Mesodermal cell (in vitro differentiated cells): Measurements from ENCODE around the gene CNIH3.

Experiments used
- H3K27ac ChIP-seq: 2 replicates; pipeline ENCODE4 v1.7.0; 2013; ENCODE audit warnings: mild to moderate bottlenecking, low read depth, low read length, moderate library complexity; ENCODE audit not compliant: severe bottlenecking
- H3K36me3 ChIP-seq: 2 replicates; pipeline ENCODE4 v1.7.1; 2013; ENCODE audit warnings: mild to moderate bottlenecking, low read length, moderate library complexity; ENCODE audit not compliant: control insufficient read depth, insufficient read depth
- H3K4me1 ChIP-seq: one replicate; pipeline ENCODE4 v1.7.1; 2013; ENCODE audit warnings: mild to moderate bottlenecking, low read length; ENCODE audit not compliant: insufficient read depth, control insufficient read depth, poor library complexity, severe bottlenecking
- H3K4me3 ChIP-seq: 2 replicates; pipeline ENCODE4 v1.7.0; 2013; ENCODE audit warnings: low read length, control low read depth, mild to moderate bottlenecking; ENCODE audit not compliant: insufficient read depth, poor library complexity, severe bottlenecking; ENCODE audit errors: extremely low read depth
- H3K9me3 ChIP-seq: 2 replicates; pipeline ENCODE4 v1.7.1; 2013; ENCODE audit warnings: mild to moderate bottlenecking, low read length, moderate library complexity; ENCODE audit not compliant: control insufficient read depth
- WGBS, 2 experiments: methylation state at CpG; one replicate each; pipeline ENCODE4 v1.1.5; 2013; ENCODE audit warnings: missing lambda C conversion rate in 2 of 2; ENCODE audit not compliant: insufficient coverage in 2 of 2; 5-methylcytosine and 5-hydroxymethylcytosine counted together

The CNIH3 gene

DNA sequence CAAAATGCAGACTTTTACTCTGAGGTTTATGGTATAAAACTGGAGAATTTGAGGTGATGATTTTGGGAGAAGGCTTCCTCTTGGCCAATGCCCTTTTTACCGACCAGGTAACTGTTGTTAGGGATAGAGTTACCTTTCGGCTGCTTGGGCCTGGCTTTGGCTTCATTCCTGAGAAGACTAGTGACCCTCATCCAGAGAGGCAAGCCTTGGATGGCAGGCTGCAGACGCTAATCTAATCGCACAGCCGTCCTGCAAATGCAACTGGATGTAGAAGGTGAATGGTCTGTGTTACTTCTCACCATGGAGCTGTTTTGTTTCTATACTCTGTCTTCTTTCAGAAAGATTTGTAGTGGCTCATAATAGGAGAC lies 124.6 kb downstream of the CNIH3 start:
- peaks cover 6% of the 10 kb centered on the region for H3K4me1 ChIP-seq
- H3K9me3 ChIP-seq = no peaks in the 10 kb centered on the region
- no peak overlapping the region for H3K27ac ChIP-seq
- 92 to 100% methylated on average over 1 to 2 of the region's 5 CpGs for WGBS, 2 experiments
- H3K4me3 ChIP-seq = no peak overlapping the region
- peaks cover 25% of the 10 kb centered on the region for H3K36me3 ChIP-seq

DNA sequence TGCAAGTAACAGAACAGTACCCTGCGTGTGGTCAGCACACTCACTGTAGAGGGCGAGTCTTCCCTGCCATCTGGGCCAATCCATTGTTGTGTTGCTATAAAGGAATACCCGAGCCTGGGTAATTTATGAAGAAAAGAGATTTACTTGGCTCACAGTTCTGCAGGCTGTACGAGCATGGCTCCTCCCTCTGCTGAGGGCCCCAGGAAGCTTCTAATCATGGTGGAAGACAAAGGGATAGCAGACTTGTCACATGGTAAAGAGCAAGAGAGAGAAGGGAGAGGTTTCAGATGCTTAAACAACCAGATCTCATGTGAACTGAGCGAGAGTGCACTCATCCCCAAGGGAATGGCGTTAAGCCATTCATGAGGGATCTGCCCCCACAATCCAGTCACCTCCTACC lies 126.2 kb downstream of the CNIH3 start:
- Histone ChIP-seq H3K36me3 (peaks cover 25% of the 10 kb centered on the region), H3K4me1 (peaks cover under 1% of the 10 kb centered on the region), H3K9me3 (no peaks in the 10 kb centered on the region), H3K4me3 (no peak overlapping the region), H3K27ac (no peak overlapping the region)
- 93 to 97% methylated on average over 2 to 6 of the region's 6 CpGs for WGBS, 2 experiments

DNA sequence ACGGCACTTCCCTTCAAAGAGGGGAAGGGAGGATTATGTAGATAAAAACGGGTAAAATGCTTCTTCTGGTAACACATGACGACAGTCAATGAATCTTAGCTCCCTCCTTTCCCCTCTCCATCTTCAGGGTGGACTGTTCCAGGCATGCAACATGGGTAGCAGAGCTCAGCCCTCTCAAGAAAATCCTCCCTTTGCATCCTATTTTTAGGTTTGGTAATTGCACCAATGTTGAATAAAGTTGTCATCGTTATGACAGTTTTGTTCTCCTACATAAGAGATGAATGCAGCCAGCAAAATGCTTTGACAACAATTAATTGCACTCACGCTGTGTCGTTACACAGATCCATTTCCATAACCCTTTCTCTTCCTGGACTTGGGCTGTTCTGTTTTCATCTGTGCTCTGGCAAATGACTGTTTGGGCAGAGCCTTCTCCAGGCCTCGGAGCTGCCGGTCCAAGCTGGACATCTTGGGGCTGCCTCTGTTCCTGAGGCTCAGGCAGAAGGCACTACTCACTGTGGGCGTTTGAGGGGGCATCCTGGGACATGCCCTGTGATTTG lies 127.6 kb downstream of the CNIH3 start:
- H3K36me3 ChIP-seq = peaks cover 21% of the 10 kb centered on the region
- H3K4me3 ChIP-seq = no peak overlapping the region
- H3K9me3 ChIP-seq = no peaks in the 10 kb centered on the region
- no peak overlapping the region for H3K27ac ChIP-seq
- WGBS, 2 experiments = 94 to 96% methylated on average over 4 to 5 of the region's 9 CpGs
- no peaks in the 10 kb centered on the region for H3K4me1 ChIP-seq

DNA sequence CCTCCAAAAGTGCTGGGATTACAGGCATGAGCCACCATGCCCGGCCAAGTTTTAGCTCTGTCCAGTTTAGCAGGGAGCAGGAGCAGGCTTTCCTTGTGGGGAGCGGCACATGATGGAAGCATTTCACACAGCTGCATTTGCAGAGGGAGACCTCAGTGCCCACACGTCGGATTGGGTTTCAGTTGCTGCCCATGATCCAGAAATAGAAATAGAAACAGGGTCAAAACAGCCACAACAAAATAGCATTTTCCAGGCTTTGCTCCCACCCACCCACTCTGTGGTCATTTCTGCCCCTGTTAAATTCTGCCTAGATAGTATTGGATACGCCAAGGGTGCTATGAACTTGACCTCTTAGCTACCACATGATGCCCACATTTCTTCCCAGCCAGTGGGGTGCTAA lies 128.4 kb downstream of the CNIH3 start:
- no peaks in the 10 kb centered on the region for H3K4me1 ChIP-seq
- WGBS, 2 experiments = 90 to 94% methylated on average over 3 to 5 of the region's 5 CpGs
- H3K36me3 ChIP-seq = peaks cover 15% of the 10 kb centered on the region
- H3K4me3 ChIP-seq = no peak overlapping the region
- no peaks in the 10 kb centered on the region for H3K9me3 ChIP-seq
- H3K27ac ChIP-seq = no peak overlapping the region

DNA sequence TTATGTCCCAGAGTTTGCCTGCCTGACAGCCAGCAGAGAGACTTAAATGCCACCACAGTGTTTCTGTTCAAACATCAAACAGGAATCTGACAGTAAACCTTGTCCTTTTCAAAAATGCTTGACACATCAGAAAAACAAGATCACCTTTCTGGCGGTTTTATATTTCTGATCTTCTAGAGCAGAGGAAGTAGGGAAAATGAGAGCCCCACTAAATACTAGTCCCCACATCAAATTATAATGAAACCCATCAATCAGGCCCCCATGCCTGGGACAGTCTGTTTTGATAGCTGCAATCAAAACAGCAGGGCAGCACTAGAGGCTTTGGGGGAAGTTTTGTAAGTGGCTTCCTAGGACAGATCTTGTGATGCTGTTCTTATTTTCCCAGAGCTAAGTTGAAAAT lies 129.3 kb downstream of the CNIH3 start:
- no peaks in the 10 kb centered on the region for H3K4me1 ChIP-seq
- WGBS, 2 experiments = no CpG with 5 or more reads among the region's 1 CpG
- no peaks in the 10 kb centered on the region for H3K9me3 ChIP-seq
- peaks cover 12% of the 10 kb centered on the region for H3K36me3 ChIP-seq
- H3K4me3 ChIP-seq = no peak overlapping the region
- H3K27ac ChIP-seq = no peak overlapping the region

DNA sequence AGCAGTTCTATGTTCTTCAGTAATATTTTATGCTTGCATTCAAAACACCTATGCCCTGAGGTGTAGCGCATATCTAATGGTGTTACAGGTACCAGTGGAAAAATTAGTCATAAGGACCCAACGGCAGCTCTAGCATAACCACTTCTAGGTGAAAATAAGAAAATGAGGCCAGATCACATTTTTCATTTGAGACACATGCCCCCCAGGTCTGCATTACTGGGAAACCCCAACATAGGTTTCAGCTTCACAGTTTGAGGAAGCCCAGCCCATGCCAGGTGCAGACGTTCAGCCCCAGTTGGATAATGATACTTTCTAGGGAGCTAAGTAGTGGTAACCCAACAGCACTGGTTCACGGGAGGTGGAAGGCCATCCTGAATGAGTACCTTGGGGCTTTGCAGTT lies 129.8 kb downstream of the CNIH3 start:
- H3K4me1 ChIP-seq = no peaks in the 10 kb centered on the region
- H3K4me3 ChIP-seq = no peak overlapping the region
- H3K27ac ChIP-seq = no peak overlapping the region
- no peaks in the 10 kb centered on the region for H3K9me3 ChIP-seq
- peaks cover 9% of the 10 kb centered on the region for H3K36me3 ChIP-seq
- 96 to 100% methylated on average over 1 to 4 of the region's 4 CpGs for WGBS, 2 experiments

DNA sequence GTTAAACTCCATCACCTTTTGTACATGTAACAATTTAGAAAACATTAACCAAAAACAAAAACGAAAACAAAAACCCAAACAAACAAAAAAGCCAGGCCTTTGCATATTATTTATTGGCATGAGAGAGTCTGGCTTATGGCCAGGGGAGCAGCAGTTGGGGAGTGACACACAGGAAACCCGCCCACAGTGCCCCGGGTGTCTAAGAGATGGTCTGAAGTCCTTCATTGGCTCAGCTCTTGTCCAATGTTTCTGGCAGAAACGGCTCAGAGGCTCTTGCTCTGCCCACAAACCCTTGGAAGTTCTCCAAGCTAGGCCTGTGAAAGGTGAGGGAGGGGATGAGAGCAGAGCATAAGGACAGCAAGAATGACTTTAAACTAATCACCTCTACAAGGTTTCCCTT lies 131.5 kb downstream of the CNIH3 start:
- 79 to 88% methylated on average over 3 to 4 of the region's 4 CpGs for WGBS, 2 experiments
- H3K4me1 ChIP-seq = no peaks in the 10 kb centered on the region
- no peaks in the 10 kb centered on the region for H3K9me3 ChIP-seq
- H3K27ac ChIP-seq = no peak overlapping the region
- no peaks in the 10 kb centered on the region for H3K36me3 ChIP-seq
- no peak overlapping the region for H3K4me3 ChIP-seq

DNA sequence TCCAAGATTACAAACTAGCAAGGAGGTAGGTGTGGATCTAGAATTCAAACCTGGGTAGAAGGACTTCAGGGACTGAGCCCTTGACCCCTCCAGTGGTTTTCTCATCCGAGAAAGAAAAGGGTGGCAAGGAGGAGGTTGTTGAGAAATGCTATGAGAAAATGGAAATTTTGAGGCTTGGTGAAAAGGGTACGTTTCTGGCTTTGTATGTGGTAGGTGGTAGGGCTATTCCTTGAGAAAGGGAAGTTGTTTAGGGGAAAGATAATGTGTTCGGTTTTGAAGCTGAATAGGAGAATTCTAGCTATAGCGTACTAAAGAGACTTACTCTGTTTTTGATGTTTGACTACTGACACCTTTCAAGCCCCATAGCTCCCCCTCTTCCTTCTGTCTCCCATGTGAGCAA lies 133.8 kb downstream of the CNIH3 start:
- WGBS, 2 experiments = 93 to 100% methylated on average over 3 of the region's 4 CpGs

DNA sequence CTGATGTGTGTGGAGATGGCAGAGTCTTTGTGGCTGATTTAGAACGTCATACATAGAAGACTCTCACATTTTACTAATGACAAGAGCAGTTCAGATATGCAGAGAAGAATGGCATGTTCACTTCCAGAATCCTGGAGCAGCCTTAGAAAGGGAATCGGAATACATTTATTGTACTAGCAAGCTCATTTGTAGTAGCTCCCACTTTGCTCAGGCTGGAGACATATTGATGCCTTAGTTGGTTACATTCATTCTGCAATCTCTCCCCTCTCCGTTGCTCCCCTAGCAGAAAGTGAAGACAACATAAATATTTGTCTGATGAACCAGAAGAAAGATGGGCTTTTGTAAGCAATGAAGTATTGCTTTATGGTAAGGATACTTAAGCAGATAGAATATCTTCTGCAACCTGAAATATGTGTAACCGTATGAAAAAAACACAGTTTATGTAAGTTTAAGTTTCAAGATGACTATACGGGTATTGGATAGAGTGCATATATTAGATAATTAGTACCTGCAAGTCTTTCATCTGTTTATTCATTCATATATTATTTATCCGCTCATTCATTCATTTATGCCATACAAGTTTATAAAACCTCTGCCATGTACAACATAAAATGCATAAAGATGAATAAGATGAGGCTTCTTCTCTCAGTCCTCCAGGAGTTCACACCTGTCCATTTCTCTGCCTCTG lies 135.7 kb downstream of the CNIH3 start:
- Histone ChIP-seq H3K4me1 (no peaks in the 10 kb centered on the region), H3K27ac (no peak overlapping the region), H3K4me3 (no peak overlapping the region), H3K9me3 (no peaks in the 10 kb centered on the region), H3K36me3 (no peaks in the 10 kb centered on the region)
- 87 to 100% methylated on average over 1 to 3 of the region's 6 CpGs for WGBS, 2 experiments

More for the DNA sequence above, 133.8 kb downstream of the CNIH3 start:
- no peak overlapping the region for H3K4me3 ChIP-seq
- H3K27ac ChIP-seq = no peak overlapping the region
- no peaks in the 10 kb centered on the region for H3K9me3 ChIP-seq
- no peaks in the 10 kb centered on the region for H3K36me3 ChIP-seq
- no peaks in the 10 kb centered on the region for H3K4me1 ChIP-seq

DNA sequence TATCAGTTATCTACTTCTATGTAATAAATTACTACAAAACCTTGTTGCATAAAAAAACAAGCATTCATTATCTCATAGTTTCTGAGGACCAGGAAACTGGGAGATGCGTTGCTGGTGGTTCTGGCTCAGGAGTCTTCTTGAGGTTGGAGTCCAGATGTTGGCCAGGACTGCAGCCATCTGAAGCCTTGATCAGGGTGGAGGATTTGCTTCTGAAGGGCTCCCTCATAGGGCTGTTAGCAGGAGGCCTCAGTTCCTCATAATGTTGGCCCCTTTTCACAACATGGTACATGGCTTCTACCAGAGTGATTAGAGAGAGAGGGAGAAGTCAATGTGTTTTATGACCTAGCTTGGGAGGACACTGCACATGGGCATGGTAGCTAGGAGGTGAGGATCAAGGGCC lies 137.4 kb downstream of the CNIH3 start:
- WGBS, 2 experiments = 100% methylated on average over 1 of the region's 1 CpG; no CpG with 5 or more reads in 1 of the 2 experiments
- no peak overlapping the region for H3K27ac ChIP-seq
- no peak overlapping the region for H3K4me3 ChIP-seq
- H3K9me3 ChIP-seq = peaks cover 2% of the 10 kb centered on the region
- no peaks in the 10 kb centered on the region for H3K36me3 ChIP-seq
- no peaks in the 10 kb centered on the region for H3K4me1 ChIP-seq

DNA sequence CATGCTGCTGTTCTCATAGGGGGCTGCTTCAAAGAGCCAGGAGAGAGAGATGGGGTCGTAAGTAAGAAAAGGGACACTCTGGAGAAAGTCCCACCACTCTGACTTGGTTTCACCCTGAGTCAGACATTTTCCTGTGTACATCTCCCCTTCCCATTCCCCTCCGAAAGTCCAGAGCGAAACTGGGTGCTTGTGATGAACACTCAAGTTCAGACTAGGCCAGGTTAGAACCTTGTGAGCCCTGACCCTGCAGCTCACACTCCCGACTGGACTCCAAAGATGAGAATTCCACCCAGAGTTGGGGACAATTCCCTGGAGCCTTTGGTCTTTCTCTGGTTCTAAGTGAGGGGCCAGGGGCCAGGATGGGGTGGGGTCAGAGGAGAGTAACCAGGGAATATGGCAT lies 139.5 kb downstream of the CNIH3 start:
- H3K9me3 ChIP-seq = peaks cover 13% of the 10 kb centered on the region
- H3K36me3 ChIP-seq = no peaks in the 10 kb centered on the region
- H3K4me1 ChIP-seq = no peaks in the 10 kb centered on the region
- H3K27ac ChIP-seq = no peak overlapping the region
- WGBS, 2 experiments = 80 to 93% methylated on average over 2 to 4 of the region's 4 CpGs
- H3K4me3 ChIP-seq = no peak overlapping the region
